Measurements from ENCODE around the gene EXOC3L1. TPM values are rescaled to one million over a fixed set of nuclear protein-coding genes. Genes with fewer than 3 reads are reported as not detected.

Gene EXOC3L1
- total and polyA plus RNA-seq, 2 of the 13 experiments (the other 11 are each of a cell fraction or from before 2014, with no cell fraction given) = 0.12 TPM; not detected in 1

DNA sequence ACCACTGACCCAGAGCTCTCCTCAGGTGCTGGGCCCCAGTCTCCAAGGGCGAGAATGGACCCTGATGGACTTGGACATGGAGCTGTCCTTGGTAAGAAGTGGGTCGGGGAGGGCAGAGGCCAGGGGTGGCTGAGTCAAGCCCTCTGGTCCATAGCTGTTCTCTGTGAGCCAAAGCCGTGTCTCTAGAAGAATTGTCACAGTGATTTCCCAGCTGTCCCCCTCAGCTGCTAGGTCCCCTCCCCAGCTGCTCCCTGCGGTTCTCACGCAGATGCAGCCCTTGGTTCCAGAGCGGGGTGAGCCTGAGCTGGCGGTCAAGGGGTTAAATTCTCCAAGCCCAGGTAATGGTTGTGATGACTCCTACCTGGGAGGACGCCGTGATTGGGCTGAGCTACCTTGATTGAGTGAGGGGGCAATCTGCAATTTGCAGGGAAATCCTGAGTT is 20.9 kb downstream of the EXOC3L1 start (continued):
- TF ChIP-seq, protein P1, sequence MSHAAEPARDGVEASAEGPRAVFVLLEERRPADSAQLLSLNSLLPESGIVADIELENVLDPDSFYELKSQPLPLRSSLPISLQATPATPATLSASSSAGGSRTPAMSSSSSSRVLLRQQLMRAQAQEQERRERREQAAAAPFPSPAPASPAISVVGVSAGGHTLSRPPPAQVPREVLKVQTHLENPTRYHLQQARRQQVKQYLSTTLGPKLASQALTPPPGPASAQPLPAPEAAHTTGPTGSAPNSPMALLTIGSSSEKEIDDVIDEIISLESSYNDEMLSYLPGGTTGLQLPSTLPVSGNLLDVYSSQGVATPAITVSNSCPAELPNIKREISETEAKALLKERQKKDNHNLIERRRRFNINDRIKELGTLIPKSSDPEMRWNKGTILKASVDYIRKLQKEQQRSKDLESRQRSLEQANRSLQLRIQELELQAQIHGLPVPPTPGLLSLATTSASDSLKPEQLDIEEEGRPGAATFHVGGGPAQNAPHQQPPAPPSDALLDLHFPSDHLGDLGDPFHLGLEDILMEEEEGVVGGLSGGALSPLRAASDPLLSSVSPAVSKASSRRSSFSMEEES (CRISPR knock-in tag; IDR thresholded peaks at IDR 0.05) = no peak
- TF ChIP-seq ZNF143 (CRISPR knock-in tag; IDR thresholded peaks at IDR 0.05) (no peak), SMARCC2 (IDR thresholded peaks at IDR 0.05) (no peak), ZNF644 (CRISPR knock-in tag; IDR thresholded peaks at IDR 0.05; ENCODE audit: low read depth) (no peak), SNAI1 (CRISPR knock-in tag; IDR thresholded peaks at IDR 0.05; ENCODE audit: borderline replicate concordance) (no peak), ZNF432 (CRISPR knock-in tag; IDR thresholded peaks at IDR 0.05; ENCODE audit: borderline replicate concordance) (no peak), HCFC1 (IDR thresholded peaks at IDR 0.05; ENCODE audit: low read depth, low read length) (no peak), AKAP8 (CRISPR knock-in tag; IDR thresholded peaks at IDR 0.05) (no peak), ZBTB38 (CRISPR knock-in tag; IDR thresholded peaks at IDR 0.05) (0 out of 2 replicates have a peak, but pooled peaks have one; percentile 9), ZFP37 (CRISPR knock-in tag; IDR thresholded peaks at IDR 0.05; ENCODE audit: borderline replicate concordance) (no peak), SMC3 (IDR thresholded peaks at IDR 0.05; ENCODE audit: low read length) (no peak), ZIK1 (CRISPR knock-in tag; IDR thresholded peaks at IDR 0.05; ENCODE audit: borderline replicate concordance, low read depth) (no peak), BRD4 (CRISPR knock-in tag; IDR thresholded peaks at IDR 0.05) (no peak), REPIN1 (CRISPR knock-in tag; IDR thresholded peaks at IDR 0.05; ENCODE audit: borderline replicate concordance, low read depth) (no peak), ZNF496 (CRISPR knock-in tag; IDR thresholded peaks at IDR 0.05; ENCODE audit: insufficient replicate concordance) (no peak)
- TF ChIP-seq, protein P2, sequence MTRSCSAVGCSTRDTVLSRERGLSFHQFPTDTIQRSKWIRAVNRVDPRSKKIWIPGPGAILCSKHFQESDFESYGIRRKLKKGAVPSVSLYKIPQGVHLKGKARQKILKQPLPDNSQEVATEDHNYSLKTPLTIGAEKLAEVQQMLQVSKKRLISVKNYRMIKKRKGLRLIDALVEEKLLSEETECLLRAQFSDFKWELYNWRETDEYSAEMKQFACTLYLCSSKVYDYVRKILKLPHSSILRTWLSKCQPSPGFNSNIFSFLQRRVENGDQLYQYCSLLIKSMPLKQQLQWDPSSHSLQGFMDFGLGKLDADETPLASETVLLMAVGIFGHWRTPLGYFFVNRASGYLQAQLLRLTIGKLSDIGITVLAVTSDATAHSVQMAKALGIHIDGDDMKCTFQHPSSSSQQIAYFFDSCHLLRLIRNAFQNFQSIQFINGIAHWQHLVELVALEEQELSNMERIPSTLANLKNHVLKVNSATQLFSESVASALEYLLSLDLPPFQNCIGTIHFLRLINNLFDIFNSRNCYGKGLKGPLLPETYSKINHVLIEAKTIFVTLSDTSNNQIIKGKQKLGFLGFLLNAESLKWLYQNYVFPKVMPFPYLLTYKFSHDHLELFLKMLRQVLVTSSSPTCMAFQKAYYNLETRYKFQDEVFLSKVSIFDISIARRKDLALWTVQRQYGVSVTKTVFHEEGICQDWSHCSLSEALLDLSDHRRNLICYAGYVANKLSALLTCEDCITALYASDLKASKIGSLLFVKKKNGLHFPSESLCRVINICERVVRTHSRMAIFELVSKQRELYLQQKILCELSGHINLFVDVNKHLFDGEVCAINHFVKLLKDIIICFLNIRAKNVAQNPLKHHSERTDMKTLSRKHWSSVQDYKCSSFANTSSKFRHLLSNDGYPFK (CRISPR knock-in tag; IDR thresholded peaks at IDR 0.05; ENCODE audit: borderline replicate concordance) = no peak
- TF ChIP-seq, protein P3, sequence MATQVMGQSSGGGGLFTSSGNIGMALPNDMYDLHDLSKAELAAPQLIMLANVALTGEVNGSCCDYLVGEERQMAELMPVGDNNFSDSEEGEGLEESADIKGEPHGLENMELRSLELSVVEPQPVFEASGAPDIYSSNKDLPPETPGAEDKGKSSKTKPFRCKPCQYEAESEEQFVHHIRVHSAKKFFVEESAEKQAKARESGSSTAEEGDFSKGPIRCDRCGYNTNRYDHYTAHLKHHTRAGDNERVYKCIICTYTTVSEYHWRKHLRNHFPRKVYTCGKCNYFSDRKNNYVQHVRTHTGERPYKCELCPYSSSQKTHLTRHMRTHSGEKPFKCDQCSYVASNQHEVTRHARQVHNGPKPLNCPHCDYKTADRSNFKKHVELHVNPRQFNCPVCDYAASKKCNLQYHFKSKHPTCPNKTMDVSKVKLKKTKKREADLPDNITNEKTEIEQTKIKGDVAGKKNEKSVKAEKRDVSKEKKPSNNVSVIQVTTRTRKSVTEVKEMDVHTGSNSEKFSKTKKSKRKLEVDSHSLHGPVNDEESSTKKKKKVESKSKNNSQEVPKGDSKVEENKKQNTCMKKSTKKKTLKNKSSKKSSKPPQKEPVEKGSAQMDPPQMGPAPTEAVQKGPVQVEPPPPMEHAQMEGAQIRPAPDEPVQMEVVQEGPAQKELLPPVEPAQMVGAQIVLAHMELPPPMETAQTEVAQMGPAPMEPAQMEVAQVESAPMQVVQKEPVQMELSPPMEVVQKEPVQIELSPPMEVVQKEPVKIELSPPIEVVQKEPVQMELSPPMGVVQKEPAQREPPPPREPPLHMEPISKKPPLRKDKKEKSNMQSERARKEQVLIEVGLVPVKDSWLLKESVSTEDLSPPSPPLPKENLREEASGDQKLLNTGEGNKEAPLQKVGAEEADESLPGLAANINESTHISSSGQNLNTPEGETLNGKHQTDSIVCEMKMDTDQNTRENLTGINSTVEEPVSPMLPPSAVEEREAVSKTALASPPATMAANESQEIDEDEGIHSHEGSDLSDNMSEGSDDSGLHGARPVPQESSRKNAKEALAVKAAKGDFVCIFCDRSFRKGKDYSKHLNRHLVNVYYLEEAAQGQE (IDR thresholded peaks at IDR 0.05; ENCODE audit: borderline replicate concordance in 1 of 2, low read depth in 1 of 2, low read length in 2 of 2) = peak in 1 of 2 experiments; percentile 91; a peak in 2 of 4 replicates
- TF ChIP-seq, protein P4, sequence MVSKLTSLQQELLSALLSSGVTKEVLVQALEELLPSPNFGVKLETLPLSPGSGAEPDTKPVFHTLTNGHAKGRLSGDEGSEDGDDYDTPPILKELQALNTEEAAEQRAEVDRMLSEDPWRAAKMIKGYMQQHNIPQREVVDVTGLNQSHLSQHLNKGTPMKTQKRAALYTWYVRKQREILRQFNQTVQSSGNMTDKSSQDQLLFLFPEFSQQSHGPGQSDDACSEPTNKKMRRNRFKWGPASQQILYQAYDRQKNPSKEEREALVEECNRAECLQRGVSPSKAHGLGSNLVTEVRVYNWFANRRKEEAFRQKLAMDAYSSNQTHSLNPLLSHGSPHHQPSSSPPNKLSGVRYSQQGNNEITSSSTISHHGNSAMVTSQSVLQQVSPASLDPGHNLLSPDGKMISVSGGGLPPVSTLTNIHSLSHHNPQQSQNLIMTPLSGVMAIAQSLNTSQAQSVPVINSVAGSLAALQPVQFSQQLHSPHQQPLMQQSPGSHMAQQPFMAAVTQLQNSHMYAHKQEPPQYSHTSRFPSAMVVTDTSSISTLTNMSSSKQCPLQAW (CRISPR knock-in tag; IDR thresholded peaks at IDR 0.05) = 0 out of 2 replicates have a peak, but pooled peaks have one; percentile 31
- TF ChIP-seq, protein P5, sequence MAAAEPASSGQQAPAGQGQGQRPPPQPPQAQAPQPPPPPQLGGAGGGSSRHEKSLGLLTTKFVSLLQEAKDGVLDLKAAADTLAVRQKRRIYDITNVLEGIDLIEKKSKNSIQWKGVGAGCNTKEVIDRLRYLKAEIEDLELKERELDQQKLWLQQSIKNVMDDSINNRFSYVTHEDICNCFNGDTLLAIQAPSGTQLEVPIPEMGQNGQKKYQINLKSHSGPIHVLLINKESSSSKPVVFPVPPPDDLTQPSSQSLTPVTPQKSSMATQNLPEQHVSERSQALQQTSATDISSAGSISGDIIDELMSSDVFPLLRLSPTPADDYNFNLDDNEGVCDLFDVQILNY (CRISPR knock-in tag; conservative IDR thresholded peaks at IDR 0.05) = no peak

Measured in HepG2 (cell line).